Keratinocyte (primary cell): Measurements from ENCODE around the gene TMEM144.

ENCODE experiments used
- EZH2 ChIP-seq: IDR thresholded peaks from one replicate; pipeline ENCODE4 v1.6.1; 2012; ENCODE audit warnings: inconsistent platforms, mild to moderate bottlenecking, low read length, moderate library complexity
- TF ChIP-seq, protein P1 (sequence below), 3 experiments: IDR thresholded peaks in 1 of 3; conservative IDR thresholded peaks in 1 of 3; optimal IDR thresholded peaks in 1 of 3; 2 replicates in 2 of 3; 3 replicates in 1 of 3; pipeline versions ENCODE3 to v1.5.1; 2011; ENCODE audit warnings: low read length in 3 of 3, mild to moderate bottlenecking in 3 of 3, moderate library complexity in 2 of 3, control low read depth in 1 of 3, inconsistent platforms in 1 of 3; ENCODE audit not compliant: insufficient read depth in 2 of 3; ENCODE audit errors: extremely low read depth in 1 of 3

DNA sequence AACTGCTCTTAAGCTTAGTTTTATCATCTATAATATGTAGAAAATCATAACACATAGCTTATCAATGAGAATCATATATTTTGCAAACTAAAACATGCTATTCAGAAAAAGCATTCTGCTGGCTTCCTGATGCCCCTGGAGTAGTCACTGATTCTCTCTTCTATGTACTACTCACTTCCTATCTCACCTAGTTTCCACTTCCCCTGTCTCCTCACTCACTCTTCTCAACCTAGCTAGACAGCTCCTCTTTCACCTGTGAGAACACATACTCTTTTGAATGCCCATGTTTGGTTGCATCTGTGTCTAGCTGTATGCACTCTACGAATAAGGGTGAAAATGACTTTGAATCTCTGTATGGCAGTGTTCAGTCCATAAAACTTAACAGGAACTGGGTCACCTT lies 9.3 kb downstream of the TMEM144 start:
- TF ChIP-seq, protein P1, sequence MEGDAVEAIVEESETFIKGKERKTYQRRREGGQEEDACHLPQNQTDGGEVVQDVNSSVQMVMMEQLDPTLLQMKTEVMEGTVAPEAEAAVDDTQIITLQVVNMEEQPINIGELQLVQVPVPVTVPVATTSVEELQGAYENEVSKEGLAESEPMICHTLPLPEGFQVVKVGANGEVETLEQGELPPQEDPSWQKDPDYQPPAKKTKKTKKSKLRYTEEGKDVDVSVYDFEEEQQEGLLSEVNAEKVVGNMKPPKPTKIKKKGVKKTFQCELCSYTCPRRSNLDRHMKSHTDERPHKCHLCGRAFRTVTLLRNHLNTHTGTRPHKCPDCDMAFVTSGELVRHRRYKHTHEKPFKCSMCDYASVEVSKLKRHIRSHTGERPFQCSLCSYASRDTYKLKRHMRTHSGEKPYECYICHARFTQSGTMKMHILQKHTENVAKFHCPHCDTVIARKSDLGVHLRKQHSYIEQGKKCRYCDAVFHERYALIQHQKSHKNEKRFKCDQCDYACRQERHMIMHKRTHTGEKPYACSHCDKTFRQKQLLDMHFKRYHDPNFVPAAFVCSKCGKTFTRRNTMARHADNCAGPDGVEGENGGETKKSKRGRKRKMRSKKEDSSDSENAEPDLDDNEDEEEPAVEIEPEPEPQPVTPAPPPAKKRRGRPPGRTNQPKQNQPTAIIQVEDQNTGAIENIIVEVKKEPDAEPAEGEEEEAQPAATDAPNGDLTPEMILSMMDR (optimal IDR thresholded peaks at IDR 0.05 in 1 of 3, IDR thresholded peaks at IDR 0.05 in 1 of 3, conservative IDR thresholded peaks at IDR 0.05 in 1 of 3; ENCODE audit: extremely low read depth in 1 of 3, insufficient read depth in 2 of 3, low read length in 3 of 3), result no peak
- no peak for TF ChIP-seq EZH2
